ENCODE data around the gene GRAMD2B.

The GRAMD2B gene

GRCh38 chr5:126454081-126454480 lies 30.9 kb downstream of the GRAMD2B start:
- no peaks in the 10 kb centered on the region for H3K9me3 ChIP-seq (ENCODE audit: insufficient read depth, low read depth, low read length)
- H3K4me1 ChIP-seq (ENCODE audit: insufficient read depth, low read length) = no peaks in the 10 kb centered on the region
- no peaks in the 10 kb centered on the region; the same call in 1 of the 2 replicates for H3K36me3 ChIP-seq (ENCODE audit: insufficient read depth, low read depth, low read length)
- no peaks in the 10 kb centered on the region for H3K27me3 ChIP-seq (ENCODE audit: insufficient read depth, low read length)
- no peak overlapping the region for H3K9ac ChIP-seq (ENCODE audit: low read depth, low read length)
- H3K4me3 ChIP-seq (ENCODE audit: low read length) = no peak overlapping the region
- no peak overlapping the region for H3K27ac ChIP-seq (ENCODE audit: low read length)

- no peak overlapping the region for H3K9ac ChIP-seq (ENCODE audit: low read depth, low read length)
- H3K9me3 ChIP-seq (ENCODE audit: insufficient read depth, low read depth, low read length) = no peaks in the 10 kb centered on the region
- no peak overlapping the region for H3K4me3 ChIP-seq (ENCODE audit: low read length)
- H3K27me3 ChIP-seq (ENCODE audit: insufficient read depth, low read length) = no peaks in the 10 kb centered on the region
- no peak overlapping the region for H3K27ac ChIP-seq (ENCODE audit: low read length)
- H3K36me3 ChIP-seq (ENCODE audit: insufficient read depth, low read depth, low read length) = no peaks in the 10 kb centered on the region; the same call in 1 of the 2 replicates
- H3K4me1 ChIP-seq (ENCODE audit: insufficient read depth, low read length) = no peaks in the 10 kb centered on the region
These were observed 31.3 kb downstream of the GRAMD2B start for GRCh38 chr5:126454535-126454934.

- H3K4me1 ChIP-seq (ENCODE audit: insufficient read depth, low read length) = no peaks in the 10 kb centered on the region
- no peaks in the 10 kb centered on the region for H3K27me3 ChIP-seq (ENCODE audit: insufficient read depth, low read length)
- H3K9me3 ChIP-seq (ENCODE audit: insufficient read depth, low read depth, low read length) = no peaks in the 10 kb centered on the region
- no peak overlapping the region for H3K9ac ChIP-seq (ENCODE audit: low read depth, low read length)
- H3K4me3 ChIP-seq (ENCODE audit: low read length) = no peak overlapping the region
- H3K36me3 ChIP-seq (ENCODE audit: insufficient read depth, low read depth, low read length) = no peaks in the 10 kb centered on the region; the same call in 1 of the 2 replicates
- no peak overlapping the region for H3K27ac ChIP-seq (ENCODE audit: low read length)
These were observed 32.1 kb downstream of the GRAMD2B start for GRCh38 chr5:126455264-126455663.

- no peaks in the 10 kb centered on the region; the same call in 1 of the 2 replicates for H3K36me3 ChIP-seq (ENCODE audit: insufficient read depth, low read depth, low read length)
- H3K4me1 ChIP-seq (ENCODE audit: insufficient read depth, low read length) = no peaks in the 10 kb centered on the region
- H3K9me3 ChIP-seq (ENCODE audit: insufficient read depth, low read depth, low read length) = no peaks in the 10 kb centered on the region
- no peak overlapping the region for H3K4me3 ChIP-seq (ENCODE audit: low read length)
- H3K27me3 ChIP-seq (ENCODE audit: insufficient read depth, low read length) = no peaks in the 10 kb centered on the region
- no peak overlapping the region for H3K27ac ChIP-seq (ENCODE audit: low read length)
- no peak overlapping the region for H3K9ac ChIP-seq (ENCODE audit: low read depth, low read length)
These were observed 32.5 kb downstream of the GRAMD2B start for GRCh38 chr5:126455728-126456127.

GRCh38 chr5:126456217-126456820 lies 33.1 kb downstream of the GRAMD2B start:
- H3K9me3 ChIP-seq (ENCODE audit: insufficient read depth, low read depth, low read length) = no peaks in the 10 kb centered on the region

GRCh38 chr5:126460459-126460858 lies 37.2 kb downstream of the GRAMD2B start:
- no peaks in the 10 kb centered on the region for H3K9me3 ChIP-seq (ENCODE audit: insufficient read depth, low read depth, low read length)
- H3K36me3 ChIP-seq (ENCODE audit: insufficient read depth, low read depth, low read length) = no peaks in the 10 kb centered on the region
- no peak overlapping the region for H3K4me3 ChIP-seq (ENCODE audit: low read length)
- no peaks in the 10 kb centered on the region for H3K4me1 ChIP-seq (ENCODE audit: insufficient read depth, low read length)
- no peak overlapping the region for H3K27ac ChIP-seq (ENCODE audit: low read length)
- H3K9ac ChIP-seq (ENCODE audit: low read depth, low read length) = no peak overlapping the region
- H3K27me3 ChIP-seq (ENCODE audit: insufficient read depth, low read length) = peaks cover 38% of the 10 kb centered on the region

More at GRCh38 chr5:126456217-126456820, 33.1 kb downstream of the GRAMD2B start:
- no peaks in the 10 kb centered on the region; the same call in 1 of the 2 replicates for H3K36me3 ChIP-seq (ENCODE audit: insufficient read depth, low read depth, low read length)
- H3K4me3 ChIP-seq (ENCODE audit: low read length) = no peak overlapping the region
- H3K27ac ChIP-seq (ENCODE audit: low read length) = no peak overlapping the region
- no peaks in the 10 kb centered on the region for H3K4me1 ChIP-seq (ENCODE audit: insufficient read depth, low read length)
- no peaks in the 10 kb centered on the region for H3K27me3 ChIP-seq (ENCODE audit: insufficient read depth, low read length)
- no peak overlapping the region for H3K9ac ChIP-seq (ENCODE audit: low read depth, low read length)

- Histone ChIP-seq H3K4me1 (ENCODE audit: insufficient read depth, low read length) (no peaks in the 10 kb centered on the region), H3K27ac (ENCODE audit: low read length) (no peak overlapping the region), H3K4me3 (ENCODE audit: low read length) (no peak overlapping the region), H3K27me3 (ENCODE audit: insufficient read depth, low read length) (peaks cover 43% of the 10 kb centered on the region), H3K9me3 (ENCODE audit: insufficient read depth, low read depth, low read length) (no peaks in the 10 kb centered on the region), H3K9ac (ENCODE audit: low read depth, low read length) (no peak overlapping the region), H3K36me3 (ENCODE audit: insufficient read depth, low read depth, low read length) (no peaks in the 10 kb centered on the region)
These were observed 37.8 kb downstream of the GRAMD2B start for GRCh38 chr5:126460977-126461376.

GRCh38 chr5:126461838-126462237 lies 38.6 kb downstream of the GRAMD2B start:
- Histone ChIP-seq H3K27ac (ENCODE audit: low read length) (no peak overlapping the region), H3K9me3 (ENCODE audit: insufficient read depth, low read depth, low read length) (no peaks in the 10 kb centered on the region), H3K36me3 (ENCODE audit: insufficient read depth, low read depth, low read length) (0 out of 2 replicates have a peak, but pooled peaks cover 4% of the 10 kb centered on the region), H3K4me3 (ENCODE audit: low read length) (no peak overlapping the region), H3K4me1 (ENCODE audit: insufficient read depth, low read length) (no peaks in the 10 kb centered on the region), H3K27me3 (ENCODE audit: insufficient read depth, low read length) (peaks cover 52% of the 10 kb centered on the region), H3K9ac (ENCODE audit: low read depth, low read length) (no peak overlapping the region)

GRCh38 chr5:126462239-126463014 lies 39.2 kb downstream of the GRAMD2B start:
- 0 out of 2 replicates have a peak, but pooled peaks cover 4% of the 10 kb centered on the region for H3K36me3 ChIP-seq (ENCODE audit: insufficient read depth, low read depth, low read length)

GRCh38 chr5:126464016-126464415 lies 40.8 kb downstream of the GRAMD2B start:
- Histone ChIP-seq H3K36me3 (ENCODE audit: insufficient read depth, low read depth, low read length) (0 out of 2 replicates have a peak, but pooled peaks cover 4% of the 10 kb centered on the region), H3K9me3 (ENCODE audit: insufficient read depth, low read depth, low read length) (no peaks in the 10 kb centered on the region)

More at GRCh38 chr5:126462239-126463014, 39.2 kb downstream of the GRAMD2B start:
- no peak overlapping the region for H3K9ac ChIP-seq (ENCODE audit: low read depth, low read length)
- no peaks in the 10 kb centered on the region for H3K4me1 ChIP-seq (ENCODE audit: insufficient read depth, low read length)
- H3K4me3 ChIP-seq (ENCODE audit: low read length) = no peak overlapping the region
- H3K27me3 ChIP-seq (ENCODE audit: insufficient read depth, low read length) = peaks cover 52% of the 10 kb centered on the region
- no peak overlapping the region for H3K27ac ChIP-seq (ENCODE audit: low read length)
- no peaks in the 10 kb centered on the region for H3K9me3 ChIP-seq (ENCODE audit: insufficient read depth, low read depth, low read length)

GRCh38 chr5:126464959-126465358 lies 41.8 kb downstream of the GRAMD2B start:
- Histone ChIP-seq H3K4me3 (ENCODE audit: low read length) (no peak overlapping the region), H3K4me1 (ENCODE audit: insufficient read depth, low read length) (no peaks in the 10 kb centered on the region), H3K27ac (ENCODE audit: low read length) (no peak overlapping the region), H3K36me3 (ENCODE audit: insufficient read depth, low read depth, low read length) (peaks cover 10% of the 10 kb centered on the region; the same call in 1 of the 2 replicates), H3K9ac (ENCODE audit: low read depth, low read length) (no peak overlapping the region), H3K27me3 (ENCODE audit: insufficient read depth, low read length) (peaks cover 52% of the 10 kb centered on the region), H3K9me3 (ENCODE audit: insufficient read depth, low read depth, low read length) (no peaks in the 10 kb centered on the region)

More at GRCh38 chr5:126464016-126464415, 40.8 kb downstream of the GRAMD2B start:
- Histone ChIP-seq H3K27ac (ENCODE audit: low read length) (no peak overlapping the region), H3K9ac (ENCODE audit: low read depth, low read length) (no peak overlapping the region), H3K27me3 (ENCODE audit: insufficient read depth, low read length) (peaks cover 52% of the 10 kb centered on the region), H3K4me1 (ENCODE audit: insufficient read depth, low read length) (no peaks in the 10 kb centered on the region), H3K4me3 (ENCODE audit: low read length) (no peak overlapping the region)

GRCh38 chr5:126468091-126468490 lies 44.9 kb downstream of the GRAMD2B start:
- Histone ChIP-seq H3K27me3 (ENCODE audit: insufficient read depth, low read length) (peaks cover 38% of the 10 kb centered on the region), H3K4me3 (ENCODE audit: low read length) (no peak overlapping the region), H3K4me1 (ENCODE audit: insufficient read depth, low read length) (peaks cover 8% of the 10 kb centered on the region), H3K9ac (ENCODE audit: low read depth, low read length) (no peak overlapping the region), H3K36me3 (ENCODE audit: insufficient read depth, low read depth, low read length) (peaks cover 13% of the 10 kb centered on the region; the same call in 1 of the 2 replicates), H3K9me3 (ENCODE audit: insufficient read depth, low read depth, low read length) (no peaks in the 10 kb centered on the region), H3K27ac (ENCODE audit: low read length) (no peak overlapping the region)
